ENCODE data around the gene ARHGAP15. TPM values are rescaled to one million over a fixed set of nuclear protein-coding genes. Genes with fewer than 3 reads are reported as not detected.

The ARHGAP15 gene
- total RNA-seq, 2 experiments from 2014 or later: 71.3 to 72.8 TPM

- no peak for ATAC-seq
- DNase-seq: no peak
- no peak for TF ChIP-seq CTCF (IDR thresholded peaks at IDR 0.05)
- POLR2A ChIA-PET: no interaction called here
- Mint-ChIP-seq H3K27me3 (no peaks in the 10 kb centered on the region), H3K27ac (no peak overlapping the region), H3K36me3 (ENCODE audit: low read depth) (peaks cover 18% of the 10 kb centered on the region), H3K4me3 (no peak overlapping the region), H3K4me1 (ENCODE audit: low read depth) (peaks cover under 1% of the 10 kb centered on the region), H3K9me3 (no peaks in the 10 kb centered on the region)
- intact Hi-C loops (cut with micrococcal nuclease): no loop called here
- CTCF ChIA-PET: interaction anchor here (1.2 kb wide), 1 partner anchor 10 kb away, joined by 3 read pairs; no protein-coding TSS in a partner anchor
Observed at GRCh38 chr2:143594161-143594560, 464.9 kb downstream of the ARHGAP15 start.

GRCh38 chr2:143594745-143595144 lies 465.5 kb downstream of the ARHGAP15 start:
- no peaks in the 10 kb centered on the region for H3K9me3 Mint-ChIP-seq
- POLR2A ChIA-PET: no interaction called here
- H3K4me3 Mint-ChIP-seq: no peak overlapping the region
- ATAC-seq (no peak), DNase-seq (no peak)
- CTCF ChIA-PET: interaction anchor here (1.2 kb wide), 1 partner anchor 9 kb away, joined by 3 read pairs; no protein-coding TSS in a partner anchor
- H3K4me1 Mint-ChIP-seq (ENCODE audit: low read depth): no peaks in the 10 kb centered on the region
- H3K27me3 Mint-ChIP-seq: no peaks in the 10 kb centered on the region
- no peak for TF ChIP-seq CTCF (IDR thresholded peaks at IDR 0.05)
- peaks cover 17% of the 10 kb centered on the region for H3K36me3 Mint-ChIP-seq (ENCODE audit: low read depth)
- intact Hi-C loops (cut with micrococcal nuclease): no loop called here
- no peak overlapping the region for H3K27ac Mint-ChIP-seq

GRCh38 chr2:143600116-143600515 lies 470.9 kb downstream of the ARHGAP15 start:
- Mint-ChIP-seq H3K27ac (no peak overlapping the region), H3K27me3 (no peaks in the 10 kb centered on the region), H3K4me1 (ENCODE audit: low read depth) (peaks cover 3% of the 10 kb centered on the region), H3K36me3 (ENCODE audit: low read depth) (peaks cover 9% of the 10 kb centered on the region), H3K4me3 (no peak overlapping the region), H3K9me3 (no peaks in the 10 kb centered on the region)
- no peak for DNase-seq
- ATAC-seq: no peak
- no peak for TF ChIP-seq CTCF (IDR thresholded peaks at IDR 0.05)
- ChIA-PET POLR2A (interaction anchor here (0.6 to 1.2 kb wide), 2 partner anchors 10 to 28 kb away, joined by 4 to 5 read pairs; no protein-coding TSS in a partner anchor), CTCF (interaction anchor here (1.2 kb wide), 1 partner anchor 19 kb away, joined by 3 read pairs; no protein-coding TSS in a partner anchor)
- intact Hi-C loops (cut with micrococcal nuclease): no loop called here

- no peak for ATAC-seq
- H3K27ac Mint-ChIP-seq: no peak overlapping the region
- ChIA-PET POLR2A (no interaction called here), CTCF (interaction anchor here (1.0 kb wide), 1 partner anchor 10 kb away, joined by 3 read pairs; no protein-coding TSS in a partner anchor)
- H3K4me3 Mint-ChIP-seq: no peak overlapping the region
- H3K4me1 Mint-ChIP-seq (ENCODE audit: low read depth): peaks cover 10% of the 10 kb centered on the region
- peaks cover 4% of the 10 kb centered on the region for H3K36me3 Mint-ChIP-seq (ENCODE audit: low read depth)
- no peaks in the 10 kb centered on the region for H3K27me3 Mint-ChIP-seq
- intact Hi-C loops (cut with micrococcal nuclease): no loop called here
- no peak for DNase-seq
- no peak for TF ChIP-seq CTCF (IDR thresholded peaks at IDR 0.05)
- no peaks in the 10 kb centered on the region for H3K9me3 Mint-ChIP-seq
Observed at GRCh38 chr2:143601828-143602227, 472.6 kb downstream of the ARHGAP15 start.

- DNase-seq (no peak), ATAC-seq (no peak)
- ChIA-PET POLR2A (no interaction called here), CTCF (interaction anchor here (1.1 kb wide), 1 partner anchor 8 kb away, joined by 3 read pairs; no protein-coding TSS in a partner anchor)
- Mint-ChIP-seq H3K27me3 (no peaks in the 10 kb centered on the region), H3K36me3 (ENCODE audit: low read depth) (peaks cover 10% of the 10 kb centered on the region), H3K9me3 (no peaks in the 10 kb centered on the region), H3K4me1 (ENCODE audit: low read depth) (peaks cover 23% of the 10 kb centered on the region), H3K4me3 (no peak overlapping the region), H3K27ac (no peak overlapping the region)
- no peak for TF ChIP-seq CTCF (IDR thresholded peaks at IDR 0.05)
- intact Hi-C loops (cut with micrococcal nuclease): no loop called here
Observed at GRCh38 chr2:143603035-143603655, 473.9 kb downstream of the ARHGAP15 start.
